Naive thymus-derived CD4-positive, alpha-beta T cell (primary cell): ENCODE results near the gene SLIT3. TPM values are rescaled to one million over a fixed set of nuclear protein-coding genes. Genes with fewer than 3 reads are reported as not detected.

Experiments
- ATAC-seq: fragments of 150-1000 bp; cut with Tn5 transposase; 2 replicates; pipeline ENCODE4 v1.10.0; 2021; ENCODE audit warnings: mild to moderate bottlenecking, moderate library complexity
- CTCF ChIA-PET: fragments of 350-600 bp; sonication (Branson Sonifier 250); formaldehyde crosslinking; loops from one replicate; lab custom pipeline; 2021; ENCODE audit warnings: antibody characterized with exemption; lab: Charles Lee
- POLR2A ChIA-PET: fragments of 350-600 bp; sonication (Branson Sonifier 250); formaldehyde crosslinking; loops from one replicate; lab custom pipeline; 2021; ENCODE audit warnings: antibody characterized with exemption, inconsistent platforms; lab: Charles Lee
- DNase-seq, 9 donors: peaks; one replicate each; pipeline versions ENCODE4 v3.0.0 to v3.0.0-alpha.2; 2020 to 2022; ENCODE audit warnings: mixed read lengths in 1 of 9
- H3K27ac ChIP-seq: one replicate; pipeline ENCODE4 v1.7.0; 2013; ENCODE audit warnings: mild to moderate bottlenecking, low read depth, low read length, moderate library complexity
- H3K27me3 ChIP-seq, 2 donors: one replicate each; pipeline ENCODE4 v1.7.0; 2013; ENCODE audit warnings: low read length in 2 of 2, mild to moderate bottlenecking in 2 of 2, moderate library complexity in 2 of 2; ENCODE audit not compliant: control insufficient read depth in 2 of 2, insufficient read depth in 2 of 2
- H3K36me3 ChIP-seq, 3 experiments: 1 replicate in 2 of 3; 2 replicates in 1 of 3; pipeline ENCODE4 v1.7.0; 2013; ENCODE audit warnings: low read length in 3 of 3, mild to moderate bottlenecking in 3 of 3, moderate library complexity in 1 of 3; ENCODE audit not compliant: insufficient read depth in 3 of 3, control insufficient read depth in 2 of 3
- H3K4me1 ChIP-seq, 2 donors: one replicate each; pipeline ENCODE4 v1.7.0; 2013; ENCODE audit warnings: low read length in 2 of 2, mild to moderate bottlenecking in 2 of 2, moderate library complexity in 1 of 2; ENCODE audit not compliant: control insufficient read depth in 2 of 2, insufficient read depth in 2 of 2
- H3K4me3 ChIP-seq: 2 replicates; pipeline ENCODE4 v1.7.0; 2013; ENCODE audit warnings: mild to moderate bottlenecking, low read length
- H3K9me3 ChIP-seq, 3 experiments: 1 replicate in 2 of 3; 2 replicates in 1 of 3; pipeline ENCODE4 v1.7.0; 2013; ENCODE audit warnings: low read length in 3 of 3; ENCODE audit not compliant: control insufficient read depth in 2 of 3
- H3K27ac Mint-ChIP-seq, 9 donors: one replicate each; pipeline ENCODE4 v1.8.0; 2020 to 2022; ENCODE audit warnings: mixed read lengths in 9 of 9, mild to moderate bottlenecking in 8 of 9, moderate library complexity in 5 of 9, inconsistent platforms in 2 of 9
- H3K27me3 Mint-ChIP-seq, 5 donors: one replicate each; pipeline ENCODE4 v1.8.0; 2021 to 2022; ENCODE audit warnings: mixed read lengths in 5 of 5, mild to moderate bottlenecking in 1 of 5
- H3K36me3 Mint-ChIP-seq, 5 donors: one replicate each; pipeline ENCODE4 v1.8.0; 2020 to 2022; ENCODE audit warnings: mixed read lengths in 5 of 5, mild to moderate bottlenecking in 3 of 5, inconsistent platforms in 1 of 5
- H3K4me1 Mint-ChIP-seq, 7 donors: one replicate each; pipeline ENCODE4 v1.8.0; 2020 to 2022; ENCODE audit warnings: mixed read lengths in 7 of 7, mild to moderate bottlenecking in 3 of 7, inconsistent platforms in 1 of 7
- H3K4me3 Mint-ChIP-seq, 10 donors: one replicate each; pipeline ENCODE4 v1.8.0; 2020 to 2022; ENCODE audit warnings: mild to moderate bottlenecking in 10 of 10, mixed read lengths in 10 of 10, moderate library complexity in 6 of 10, inconsistent platforms in 2 of 10
- H3K9me3 Mint-ChIP-seq, 11 donors: one replicate each; pipeline ENCODE4 v1.8.0; 2020 to 2022; ENCODE audit warnings: mixed read lengths in 11 of 11, mild to moderate bottlenecking in 4 of 11, inconsistent platforms in 1 of 11, moderate library complexity in 1 of 11
- intact Hi-C, 2 donors: fragments of 100-400 bp; cut with micrococcal nuclease; formaldehyde crosslinking; loops; one replicate each; pipeline ENCODE4 v1.15.1; 2023
- polyA plus RNA-seq, 2 donors: library from polyadenylated mRNA; unstranded; fragments of 300-500 nt; fragmentation: Illumina TruSeq; gene quantifications; one replicate each; pipeline ENCODE4 v1.2.3, GENCODE V29; 2021
- total RNA-seq, 6 experiments: library from RNA in 5 of 6; stranded (reverse) in 5 of 6; gene quantifications; 1 replicate in 5 of 6; 2 replicates in 1 of 6; pipeline ENCODE4 v1.2.3 and lab custom pipeline; 2021 to 2026

SLIT3 gene
- total and polyA plus RNA-seq, 7 experiments from 2014 or later, result 0.34 TPM; not detected in 6

GRCh38 chr5:168727547-168727946 lies 573.4 kb downstream of the SLIT3 start:
- intact Hi-C loops, result no loop called here
- DNase-seq, result no peak
- H3K27ac Mint-ChIP-seq, result peak overlapping the region in 1 of 9 donors; percentile 22
- no peak for ATAC-seq
- Histone ChIP-seq H3K36me3 (no peaks in the 10 kb centered on the region), H3K27ac (no peak overlapping the region), H3K27me3 (no peaks in the 10 kb centered on the region), H3K9me3 (peaks cover 0 to 9% (median 3%) of the 10 kb centered on the region in 3 experiments), H3K4me1 (no peaks in the 10 kb centered on the region), H3K4me3 (no peak overlapping the region)
- H3K27me3 Mint-ChIP-seq, result peaks cover 8 to 36% (median 32%) of the 10 kb centered on the region in 5 donors
- ChIA-PET CTCF (no interaction called here), POLR2A (no interaction called here)
- peaks cover 0 to 7% (median 0%) of the 10 kb centered on the region in 5 donors for H3K36me3 Mint-ChIP-seq
- no peaks in the 10 kb centered on the region for H3K4me1 Mint-ChIP-seq
- H3K9me3 Mint-ChIP-seq, result peaks cover 9 to 42% (median 26%) of the 10 kb centered on the region in 11 donors
- H3K4me3 Mint-ChIP-seq, result no peak overlapping the region

- no peak overlapping the region for H3K4me3 Mint-ChIP-seq
- Histone ChIP-seq H3K9me3 (peaks cover 0 to 9% (median 3%) of the 10 kb centered on the region in 3 experiments), H3K27me3 (no peaks in the 10 kb centered on the region), H3K4me1 (no peaks in the 10 kb centered on the region), H3K36me3 (no peaks in the 10 kb centered on the region), H3K27ac (no peak overlapping the region), H3K4me3 (no peak overlapping the region)
- H3K9me3 Mint-ChIP-seq, result peaks cover 9 to 42% (median 25%) of the 10 kb centered on the region in 11 donors
- ChIA-PET POLR2A (no interaction called here), CTCF (no interaction called here)
- H3K36me3 Mint-ChIP-seq, result peaks cover 0 to 7% (median 0%) of the 10 kb centered on the region in 5 donors
- intact Hi-C loops, result no loop called here
- no peak for DNase-seq
- ATAC-seq, result no peak
- no peak overlapping the region for H3K27ac Mint-ChIP-seq
- H3K4me1 Mint-ChIP-seq, result no peaks in the 10 kb centered on the region
- H3K27me3 Mint-ChIP-seq, result peaks cover 7 to 46% (median 42%) of the 10 kb centered on the region in 5 donors
Measured at GRCh38 chr5:168726342-168726741, 574.6 kb downstream of the SLIT3 start.

GRCh38 chr5:168724227-168724626 lies 576.7 kb downstream of the SLIT3 start:
- Mint-ChIP-seq H3K27me3 (peaks cover 0 to 52% (median 39%) of the 10 kb centered on the region in 5 donors), H3K4me1 (no peaks in the 10 kb centered on the region), H3K27ac (no peak overlapping the region), H3K36me3 (no peaks in the 10 kb centered on the region), H3K4me3 (no peak overlapping the region), H3K9me3 (peaks cover 0 to 25% (median 16%) of the 10 kb centered on the region in 11 donors)
- Histone ChIP-seq H3K4me3 (no peak overlapping the region), H3K27ac (no peak overlapping the region), H3K27me3 (no peaks in the 10 kb centered on the region), H3K36me3 (no peaks in the 10 kb centered on the region), H3K4me1 (no peaks in the 10 kb centered on the region), H3K9me3 (peaks cover 0 to 9% (median 0%) of the 10 kb centered on the region in 3 experiments)
- ATAC-seq (no peak), DNase-seq (no peak)
- POLR2A ChIA-PET, result no interaction called here
- intact Hi-C loops, result no loop called here
- CTCF ChIA-PET, result no interaction called here

GRCh38 chr5:168723037-168723436 lies 577.9 kb downstream of the SLIT3 start:
- Mint-ChIP-seq H3K36me3 (no peaks in the 10 kb centered on the region), H3K4me1 (no peaks in the 10 kb centered on the region), H3K27ac (no peak overlapping the region), H3K9me3 (peaks cover 0 to 14% (median 9%) of the 10 kb centered on the region in 11 donors), H3K27me3 (peaks cover 0 to 60% (median 39%) of the 10 kb centered on the region in 5 donors), H3K4me3 (no peak overlapping the region)
- H3K9me3 ChIP-seq, result peaks cover 0 to 9% (median 0%) of the 10 kb centered on the region in 3 experiments
- H3K27ac ChIP-seq, result no peak overlapping the region
- intact Hi-C loops, result no loop called here
- ATAC-seq, result no peak
- H3K36me3 ChIP-seq, result no peaks in the 10 kb centered on the region
- H3K4me3 ChIP-seq, result no peak overlapping the region
- ChIA-PET POLR2A (no interaction called here), CTCF (no interaction called here)
- DNase-seq, result no peak
- H3K27me3 ChIP-seq, result no peaks in the 10 kb centered on the region
- H3K4me1 ChIP-seq, result no peaks in the 10 kb centered on the region

- H3K27me3 Mint-ChIP-seq, result peaks cover 0 to 64% (median 39%) of the 10 kb centered on the region in 5 donors
- no peaks in the 10 kb centered on the region for H3K9me3 ChIP-seq
Measured at GRCh38 chr5:168721966-168722365, 579.0 kb downstream of the SLIT3 start.

GRCh38 chr5:168721002-168721753 lies 579.8 kb downstream of the SLIT3 start:
- Mint-ChIP-seq H3K27ac (no peak overlapping the region), H3K4me1 (no peaks in the 10 kb centered on the region), H3K36me3 (no peaks in the 10 kb centered on the region), H3K4me3 (no peak overlapping the region), H3K9me3 (peaks cover 0 to 6% (median 1%) of the 10 kb centered on the region in 11 donors), H3K27me3 (peaks cover 0 to 64% (median 39%) of the 10 kb centered on the region in 5 donors)
- no peak overlapping the region for H3K4me3 ChIP-seq
- POLR2A ChIA-PET, result no interaction called here
- no peak overlapping the region for H3K27ac ChIP-seq
- ATAC-seq, result no peak
- no peaks in the 10 kb centered on the region for H3K36me3 ChIP-seq
- H3K4me1 ChIP-seq, result no peaks in the 10 kb centered on the region
- intact Hi-C loops, result no loop called here
- H3K9me3 ChIP-seq, result no peaks in the 10 kb centered on the region
- CTCF ChIA-PET, result no interaction called here
- no peak for DNase-seq
- no peaks in the 10 kb centered on the region for H3K27me3 ChIP-seq

More at GRCh38 chr5:168721966-168722365, 579.0 kb downstream of the SLIT3 start:
- H3K4me1 Mint-ChIP-seq, result no peaks in the 10 kb centered on the region
- no peak overlapping the region for H3K27ac Mint-ChIP-seq
- H3K4me3 Mint-ChIP-seq, result no peak overlapping the region
- Histone ChIP-seq H3K27ac (no peak overlapping the region), H3K4me3 (no peak overlapping the region), H3K4me1 (no peaks in the 10 kb centered on the region), H3K27me3 (no peaks in the 10 kb centered on the region), H3K36me3 (no peaks in the 10 kb centered on the region)
- no peaks in the 10 kb centered on the region for H3K36me3 Mint-ChIP-seq
- ATAC-seq, result no peak
- POLR2A ChIA-PET, result no interaction called here
- peaks cover 0 to 6% (median 2%) of the 10 kb centered on the region in 11 donors for H3K9me3 Mint-ChIP-seq
- no peak for DNase-seq
- intact Hi-C loops, result no loop called here
- CTCF ChIA-PET, result no interaction called here

GRCh38 chr5:168720575-168720974 lies 580.4 kb downstream of the SLIT3 start:
- Histone ChIP-seq H3K9me3 (no peaks in the 10 kb centered on the region), H3K4me3 (no peak overlapping the region), H3K36me3 (no peaks in the 10 kb centered on the region), H3K4me1 (no peaks in the 10 kb centered on the region), H3K27ac (no peak overlapping the region), H3K27me3 (no peaks in the 10 kb centered on the region)
- Mint-ChIP-seq H3K36me3 (no peaks in the 10 kb centered on the region), H3K27ac (no peak overlapping the region), H3K4me1 (no peaks in the 10 kb centered on the region), H3K4me3 (no peak overlapping the region), H3K9me3 (peaks cover 0 to 3% (median 0%) of the 10 kb centered on the region in 11 donors), H3K27me3 (peaks cover 0 to 64% (median 39%) of the 10 kb centered on the region in 5 donors)
- ChIA-PET POLR2A (no interaction called here), CTCF (no interaction called here)
- DNase-seq, result no peak
- intact Hi-C loops, result no loop called here
- no peak for ATAC-seq
